ENCODE data around the gene DRD4. TPM values are rescaled to one million over a fixed set of nuclear protein-coding genes. Genes with fewer than 3 reads are reported as not detected.

The DRD4 gene
- polyA plus RNA-seq, 2 of the 4 experiments (the other 2 are of a cell fraction), result not detected

DNA sequence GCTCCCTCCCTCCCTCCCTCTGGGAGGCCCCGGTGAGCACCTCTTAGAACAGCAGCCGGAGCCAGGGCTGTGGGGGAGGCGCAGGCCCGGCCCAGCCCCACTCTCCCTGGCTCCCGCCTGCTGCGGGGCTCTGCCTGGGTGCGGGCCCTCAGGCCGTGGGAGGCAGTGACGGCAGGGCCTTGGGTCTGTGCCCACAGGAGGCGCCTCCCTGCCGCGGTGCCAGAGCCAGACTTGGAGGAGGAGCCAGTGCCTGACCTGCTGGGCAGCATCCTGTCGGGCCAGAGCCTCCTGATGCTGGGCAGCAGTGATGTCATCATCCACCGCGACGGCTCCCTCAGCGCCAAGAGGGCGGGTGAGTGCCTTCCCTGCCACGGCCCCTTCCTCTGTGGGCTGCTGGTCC, 30.8 kb upstream of the DRD4 start (continued):
- TF ChIP-seq, protein P1, sequence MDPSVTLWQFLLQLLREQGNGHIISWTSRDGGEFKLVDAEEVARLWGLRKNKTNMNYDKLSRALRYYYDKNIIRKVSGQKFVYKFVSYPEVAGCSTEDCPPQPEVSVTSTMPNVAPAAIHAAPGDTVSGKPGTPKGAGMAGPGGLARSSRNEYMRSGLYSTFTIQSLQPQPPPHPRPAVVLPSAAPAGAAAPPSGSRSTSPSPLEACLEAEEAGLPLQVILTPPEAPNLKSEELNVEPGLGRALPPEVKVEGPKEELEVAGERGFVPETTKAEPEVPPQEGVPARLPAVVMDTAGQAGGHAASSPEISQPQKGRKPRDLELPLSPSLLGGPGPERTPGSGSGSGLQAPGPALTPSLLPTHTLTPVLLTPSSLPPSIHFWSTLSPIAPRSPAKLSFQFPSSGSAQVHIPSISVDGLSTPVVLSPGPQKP (IDR thresholded peaks at IDR 0.05; ENCODE audit: low read depth, low read length), result no peak

DNA sequence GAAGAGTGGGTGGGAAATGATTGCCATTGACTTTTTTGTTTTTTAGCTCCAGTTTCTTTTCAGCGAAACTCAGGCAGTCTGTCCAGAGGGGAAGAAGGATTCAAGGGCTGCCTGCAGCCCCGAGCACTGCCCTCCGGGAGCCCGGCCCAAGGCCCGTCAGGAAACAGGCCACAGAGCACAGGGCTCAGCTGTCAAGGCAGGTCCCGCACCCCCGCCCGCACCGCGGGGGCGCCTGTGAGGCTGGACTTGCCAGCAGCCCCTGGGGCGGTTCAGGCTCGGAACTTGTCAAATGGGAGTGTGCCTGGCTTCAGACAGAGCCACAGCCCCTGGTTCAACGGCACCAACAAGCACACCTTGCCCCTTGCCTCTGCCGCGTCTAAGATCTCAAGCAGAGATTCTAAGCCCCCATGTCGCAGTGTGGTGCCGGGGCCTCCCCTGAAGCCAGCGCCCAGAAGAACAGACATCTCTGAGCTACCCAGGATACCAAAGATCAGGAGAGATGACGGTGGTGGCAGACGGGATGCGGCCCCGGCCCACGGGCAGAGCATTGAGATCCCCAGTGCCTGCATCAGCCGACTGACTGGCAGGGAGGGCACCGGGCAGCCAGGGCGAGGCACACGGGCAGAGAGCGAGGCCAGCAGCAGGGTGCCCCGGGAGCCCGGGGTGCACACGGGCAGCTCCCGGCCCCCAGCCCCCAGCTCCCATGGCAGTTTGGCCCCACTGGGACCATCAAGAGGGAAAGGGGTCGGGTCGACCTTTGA, 29.9 kb upstream of the DRD4 start:
- POLR2A ChIA-PET, result interaction anchor here (1.4 kb wide), 1 partner anchor 31 kb away, joined by 3 read pairs; the partner anchor contains the start of gene PHRF1

DNA sequence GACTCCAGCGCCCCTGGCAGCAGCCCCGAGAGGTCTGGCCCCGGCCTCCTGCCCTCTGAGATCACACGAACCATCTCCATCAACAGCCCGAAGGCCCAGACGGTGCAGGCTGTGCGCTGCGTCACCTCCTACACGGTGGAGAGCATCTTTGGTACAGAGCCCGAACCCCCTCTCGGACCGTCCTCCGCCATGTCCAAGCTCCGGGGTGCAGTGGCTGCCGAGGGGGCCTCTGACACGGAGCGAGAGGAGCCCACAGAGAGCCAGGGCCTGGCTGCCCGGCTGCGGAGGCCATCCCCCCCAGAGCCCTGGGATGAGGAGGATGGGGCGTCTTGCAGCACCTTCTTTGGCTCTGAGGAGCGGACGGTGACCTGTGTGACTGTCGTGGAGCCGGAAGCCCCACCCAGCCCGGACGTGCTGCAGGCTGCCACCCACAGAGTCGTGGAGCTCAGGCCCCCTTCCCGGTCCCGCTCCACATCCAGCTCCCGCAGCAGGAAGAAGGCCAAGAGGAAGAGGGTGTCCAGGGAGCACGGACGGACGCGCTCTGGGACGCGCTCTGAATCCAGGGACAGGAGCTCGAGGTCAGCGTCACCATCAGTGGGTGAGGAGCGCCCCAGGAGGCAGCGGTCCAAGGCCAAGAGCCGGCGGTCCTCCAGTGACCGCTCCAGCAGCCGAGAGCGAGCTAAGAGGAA, 29.0 kb upstream of the DRD4 start:
- Histone ChIP-seq H3K4me2 (no peak overlapping the region), H3K9me3 (no peaks in the 10 kb centered on the region), H3K4me3 (no peak overlapping the region), H3K27ac (no peak overlapping the region), H3K4me1 (peaks cover 13% of the 10 kb centered on the region)
- ChIA-PET POLR2A (interaction anchor here (1.4 kb wide), 1 partner anchor 32 kb away, joined by 3 read pairs; the partner anchor contains the start of gene PHRF1), CTCF (interaction anchor here (1.4 to 1.7 kb wide), 2 partner anchors 53 to 89 kb away, joined by 3 to 5 read pairs; no protein-coding TSS in a partner anchor)
- TF ChIP-seq HEYL (CRISPR knock-in tag; IDR thresholded peaks at IDR 0.05) (no peak), CBX8 (IDR thresholded peaks at IDR 0.05) (no peak), FOSL2 (IDR thresholded peaks at IDR 0.05) (no peak), FOSL2 (CRISPR knock-in tag; IDR thresholded peaks at IDR 0.05) (no peak), FOSB (CRISPR knock-in tag; IDR thresholded peaks at IDR 0.05) (no peak), MAZ (IDR thresholded peaks at IDR 0.05; ENCODE audit: borderline replicate concordance, low read depth, low read length) (no peak), POLR2A (IDR thresholded peaks at IDR 0.05; ENCODE audit: low read length) (no peak), CEBPB (IDR thresholded peaks at IDR 0.05) (no peak), EP300 (IDR thresholded peaks at IDR 0.05) (no peak), KDM5A (IDR thresholded peaks at IDR 0.05) (no peak), RFX5 (IDR thresholded peaks at IDR 0.05) (no peak), MAFK (IDR thresholded peaks at IDR 0.05; ENCODE audit: partially characterized antibody) (no peak), ZC3H11A (IDR thresholded peaks at IDR 0.05) (no peak), ZFP36 (IDR thresholded peaks at IDR 0.05; ENCODE audit: borderline replicate concordance, partially characterized antibody) (no peak)
- TF ChIP-seq, protein P2, sequence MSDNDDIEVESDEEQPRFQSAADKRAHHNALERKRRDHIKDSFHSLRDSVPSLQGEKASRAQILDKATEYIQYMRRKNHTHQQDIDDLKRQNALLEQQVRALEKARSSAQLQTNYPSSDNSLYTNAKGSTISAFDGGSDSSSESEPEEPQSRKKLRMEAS (IDR thresholded peaks at IDR 0.05), result no peak
- no peak for DNase-seq (ENCODE audit: low read depth in 1 of 2, low spot score in 1 of 2)
- no peak for FAIRE-seq
- WGBS (ENCODE audit: missing lambda C conversion rate), result 95% methylated on average over 45 of the region's 45 CpGs
- ATAC-seq, result no peak

More for the DNA sequence above, 29.9 kb upstream of the DRD4 start:
- CTCF ChIA-PET, result interaction anchor here (1.0 to 1.7 kb wide), 4 partner anchors 19 to 120 kb away, joined by 3 to 5 read pairs (median 3); no protein-coding TSS in a partner anchor
- TF ChIP-seq EP300 (IDR thresholded peaks at IDR 0.05), result no peak
- no peak for TF ChIP-seq KDM1A (IDR thresholded peaks at IDR 0.05; ENCODE audit: low read depth)
- no peak for TF ChIP-seq TFCP2L1 (CRISPR knock-in tag; IDR thresholded peaks at IDR 0.05)
- no peak for TF ChIP-seq HOXA7 (CRISPR knock-in tag; IDR thresholded peaks at IDR 0.05)
- TF ChIP-seq, protein P3, sequence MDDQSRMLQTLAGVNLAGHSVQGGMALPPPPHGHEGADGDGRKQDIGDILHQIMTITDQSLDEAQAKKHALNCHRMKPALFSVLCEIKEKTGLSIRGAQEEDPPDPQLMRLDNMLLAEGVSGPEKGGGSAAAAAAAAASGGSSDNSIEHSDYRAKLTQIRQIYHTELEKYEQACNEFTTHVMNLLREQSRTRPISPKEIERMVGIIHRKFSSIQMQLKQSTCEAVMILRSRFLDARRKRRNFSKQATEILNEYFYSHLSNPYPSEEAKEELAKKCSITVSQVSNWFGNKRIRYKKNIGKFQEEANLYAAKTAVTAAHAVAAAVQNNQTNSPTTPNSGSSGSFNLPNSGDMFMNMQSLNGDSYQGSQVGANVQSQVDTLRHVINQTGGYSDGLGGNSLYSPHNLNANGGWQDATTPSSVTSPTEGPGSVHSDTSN (IDR thresholded peaks at IDR 0.05), result no peak
- no peak for TF ChIP-seq CBX8 (IDR thresholded peaks at IDR 0.05)
- no peak for TF ChIP-seq HOXB13 (CRISPR knock-in tag; IDR thresholded peaks at IDR 0.05; ENCODE audit: low read depth)
- no peak for TF ChIP-seq PHF8 (IDR thresholded peaks at IDR 0.05; ENCODE audit: borderline replicate concordance, low read depth)
- TF ChIP-seq, protein P2 (IDR thresholded peaks at IDR 0.05), result no peak
- TF ChIP-seq NPAS2 (CRISPR knock-in tag; IDR thresholded peaks at IDR 0.05; ENCODE audit: borderline replicate concordance), result no peak
- TF ChIP-seq, protein P4, sequence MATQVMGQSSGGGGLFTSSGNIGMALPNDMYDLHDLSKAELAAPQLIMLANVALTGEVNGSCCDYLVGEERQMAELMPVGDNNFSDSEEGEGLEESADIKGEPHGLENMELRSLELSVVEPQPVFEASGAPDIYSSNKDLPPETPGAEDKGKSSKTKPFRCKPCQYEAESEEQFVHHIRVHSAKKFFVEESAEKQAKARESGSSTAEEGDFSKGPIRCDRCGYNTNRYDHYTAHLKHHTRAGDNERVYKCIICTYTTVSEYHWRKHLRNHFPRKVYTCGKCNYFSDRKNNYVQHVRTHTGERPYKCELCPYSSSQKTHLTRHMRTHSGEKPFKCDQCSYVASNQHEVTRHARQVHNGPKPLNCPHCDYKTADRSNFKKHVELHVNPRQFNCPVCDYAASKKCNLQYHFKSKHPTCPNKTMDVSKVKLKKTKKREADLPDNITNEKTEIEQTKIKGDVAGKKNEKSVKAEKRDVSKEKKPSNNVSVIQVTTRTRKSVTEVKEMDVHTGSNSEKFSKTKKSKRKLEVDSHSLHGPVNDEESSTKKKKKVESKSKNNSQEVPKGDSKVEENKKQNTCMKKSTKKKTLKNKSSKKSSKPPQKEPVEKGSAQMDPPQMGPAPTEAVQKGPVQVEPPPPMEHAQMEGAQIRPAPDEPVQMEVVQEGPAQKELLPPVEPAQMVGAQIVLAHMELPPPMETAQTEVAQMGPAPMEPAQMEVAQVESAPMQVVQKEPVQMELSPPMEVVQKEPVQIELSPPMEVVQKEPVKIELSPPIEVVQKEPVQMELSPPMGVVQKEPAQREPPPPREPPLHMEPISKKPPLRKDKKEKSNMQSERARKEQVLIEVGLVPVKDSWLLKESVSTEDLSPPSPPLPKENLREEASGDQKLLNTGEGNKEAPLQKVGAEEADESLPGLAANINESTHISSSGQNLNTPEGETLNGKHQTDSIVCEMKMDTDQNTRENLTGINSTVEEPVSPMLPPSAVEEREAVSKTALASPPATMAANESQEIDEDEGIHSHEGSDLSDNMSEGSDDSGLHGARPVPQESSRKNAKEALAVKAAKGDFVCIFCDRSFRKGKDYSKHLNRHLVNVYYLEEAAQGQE (IDR thresholded peaks at IDR 0.05), result no peak
- no peak for TF ChIP-seq HOXB5 (CRISPR knock-in tag; IDR thresholded peaks at IDR 0.05)
- TF ChIP-seq, protein P5, sequence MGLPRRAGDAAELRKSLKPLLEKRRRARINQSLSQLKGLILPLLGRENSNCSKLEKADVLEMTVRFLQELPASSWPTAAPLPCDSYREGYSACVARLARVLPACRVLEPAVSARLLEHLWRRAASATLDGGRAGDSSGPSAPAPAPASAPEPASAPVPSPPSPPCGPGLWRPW (IDR thresholded peaks at IDR 0.05), result no peak
- Histone ChIP-seq H3K4me3 (no peak overlapping the region), H3K4me2 (no peak overlapping the region), H3K27ac (no peak overlapping the region), H3K4me1 (peaks cover 13% of the 10 kb centered on the region), H3K9me3 (no peaks in the 10 kb centered on the region)
- DNase-seq (ENCODE audit: low read depth in 1 of 2, low spot score in 1 of 2), result no peak
- no peak for FAIRE-seq
- WGBS (ENCODE audit: missing lambda C conversion rate), result 90% methylated on average over 35 of the region's 35 CpGs
- no peak for ATAC-seq

All from A549 (cell line).